GM23248 (cell line): Measurements from ENCODE around the gene ZC3H12C.

Experiments
- EZH2 ChIP-seq: fragments of 200-600 bp; sonication (generic); IDR thresholded peaks from 2 replicates; pipeline ENCODE4 v1.6.1; 2018; ENCODE audit warnings: antibody characterized with exemption, mild to moderate bottlenecking; ENCODE audit not compliant: insufficient read depth, poor library complexity, severe bottlenecking
- EZH2phosphoT487 ChIP-seq: fragments of 200-600 bp; sonication (generic); IDR thresholded peaks from 2 replicates; pipeline ENCODE4 v1.6.1; 2018; ENCODE audit warnings: antibody characterized with exemption, moderate library complexity, mild to moderate bottlenecking, low read depth; ENCODE audit not compliant: insufficient read depth

DNA sequence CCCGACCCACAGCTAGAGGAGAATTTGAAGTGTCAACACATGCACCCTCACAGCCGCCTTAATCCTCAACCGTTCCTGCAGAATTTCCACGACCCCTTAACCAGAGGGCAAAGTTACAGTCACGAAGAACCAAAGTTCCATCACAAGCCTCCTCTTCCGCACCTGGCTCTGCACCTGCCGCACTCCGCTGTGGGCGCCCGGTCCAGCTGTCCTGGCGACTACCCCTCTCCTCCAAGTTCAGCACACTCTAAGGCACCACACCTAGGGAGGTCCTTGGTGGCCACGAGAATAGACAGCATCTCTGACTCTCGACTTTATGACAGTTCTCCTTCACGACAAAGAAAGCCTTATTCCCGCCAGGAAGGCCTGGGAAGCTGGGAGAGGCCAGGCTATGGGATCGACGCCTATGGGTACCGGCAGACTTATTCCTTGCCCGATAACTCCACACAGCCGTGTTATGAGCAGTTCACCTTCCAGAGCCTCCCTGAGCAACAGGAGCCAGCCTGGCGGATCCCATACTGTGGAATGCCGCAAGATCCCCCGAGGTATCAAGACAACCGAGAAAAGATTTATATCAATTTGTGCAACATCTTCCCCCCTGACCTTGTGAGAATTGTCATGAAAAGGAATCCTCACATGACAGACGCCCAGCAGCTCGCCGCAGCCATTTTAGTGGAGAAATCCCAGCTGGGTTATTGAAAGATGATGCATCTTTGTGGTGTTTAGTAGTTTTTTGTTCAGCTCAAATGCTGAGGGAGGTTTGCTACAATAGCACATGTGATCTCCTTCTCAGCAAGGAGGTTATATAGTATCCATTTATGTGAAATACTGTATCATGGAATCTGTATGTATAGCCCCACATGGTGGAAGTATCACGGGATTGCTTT, 72.1 kb downstream of the ZC3H12C start:
- no peak for TF ChIP-seq EZH2
- TF ChIP-seq EZH2phosphoT487: no peak
